HepG2 (cell line): ENCODE measurements around the gene DQX1. TPM values are rescaled to one million over a fixed set of nuclear protein-coding genes. Genes with fewer than 3 reads are reported as not detected.

Source experiments
- BCL6 ChIP-seq: IDR thresholded peaks from 2 replicates; pipeline ENCODE4 v1.6.1; 2016; ENCODE audit warnings: missing genetic modification reagents, missing compliant biosample characterization
- HNRNPL ChIP-seq: fragments of 200-400 bp; formaldehyde crosslinking; IDR thresholded peaks from 2 replicates; pipeline ENCODE4 v1.6.1; 2017; ENCODE audit warnings: mild to moderate bottlenecking, low read depth, low read length
- KDM6A ChIP-seq: IDR thresholded peaks from 2 replicates; pipeline ENCODE4 v1.6.1; 2016; ENCODE audit warnings: low read depth
- MAFF ChIP-seq: IDR thresholded peaks from 2 replicates; pipeline ENCODE4 v1.6.1; 2011; ENCODE audit warnings: low read depth, low read length, improper control_type of control experiment
- THYN1 ChIP-seq: sonication (generic); formaldehyde crosslinking; IDR thresholded peaks from 2 replicates; pipeline ENCODE4 v1.8.1; 2023; ENCODE audit warnings: low read depth, mild to moderate bottlenecking, moderate library complexity, missing genetic modification reagents, borderline replicate concordance
- XBP1 ChIP-seq: sonication (generic); formaldehyde crosslinking; IDR thresholded peaks from 2 replicates; pipeline ENCODE4 v1.5.0; 2020; ENCODE audit warnings: missing genetic modification reagents
- ZC3H13 ChIP-seq: sonication (generic); formaldehyde crosslinking; IDR thresholded peaks from 2 replicates; pipeline ENCODE4 v1.8.1; 2023; ENCODE audit warnings: mild to moderate bottlenecking, missing genetic modification reagents, moderate library complexity
- ZFYVE20 ChIP-seq: sonication (generic); formaldehyde crosslinking; IDR thresholded peaks from 2 replicates; pipeline ENCODE4 v1.8.0; 2023; ENCODE audit warnings: low read depth, mild to moderate bottlenecking, moderate library complexity, missing genetic modification reagents, borderline replicate concordance
- ZNF251 ChIP-seq: sonication (generic); formaldehyde crosslinking; IDR thresholded peaks from 2 replicates; pipeline ENCODE4 v1.9.0; 2021; ENCODE audit warnings: mild to moderate bottlenecking, missing genetic modification reagents
- ZNF335 ChIP-seq: sonication (generic); formaldehyde crosslinking; IDR thresholded peaks from 2 replicates; pipeline ENCODE4 v1.4.0; 2020; ENCODE audit warnings: missing genetic modification reagents
- ZNF343 ChIP-seq: sonication (generic); formaldehyde crosslinking; IDR thresholded peaks from 2 replicates; pipeline ENCODE4 v1.4.0; 2020; ENCODE audit warnings: mild to moderate bottlenecking, missing genetic modification reagents
- ZNF558 ChIP-seq: sonication (generic); formaldehyde crosslinking; IDR thresholded peaks from 2 replicates; pipeline ENCODE4 v1.9.0; 2022; ENCODE audit warnings: mild to moderate bottlenecking, missing genetic modification reagents, borderline replicate concordance
- ZNF644 ChIP-seq: IDR thresholded peaks from 2 replicates; pipeline ENCODE4 v1.6.1; 2016; ENCODE audit warnings: low read depth
- ZNF703 ChIP-seq: sonication (generic); formaldehyde crosslinking; IDR thresholded peaks from 2 replicates; pipeline ENCODE4 v1.5.1; 2020; ENCODE audit warnings: missing genetic modification reagents, mild to moderate bottlenecking, moderate library complexity, borderline replicate concordance
- polyA plus RNA-seq, 8 experiments: library from polyadenylated mRNA; depleted of rRNA in 3 of 8; stranded (reverse) in 7 of 8; unstranded in 1 of 8; fragments of >200 nt; fragmentation: Illumina TruSeq in 4 of 8; extraction: Trizol in 4 of 8; gene quantifications; 2 replicates each; pipeline versions ENCODE4 v1.2.1 to v1.2.3, GENCODE V29; 2011 to 2016; ENCODE audit warnings: low read depth in 4 of 8, missing spikeins in 1 of 8, mixed read lengths in 1 of 8; ENCODE audit not compliant: insufficient read depth in 1 of 8
- total RNA-seq, 5 experiments: library from RNA; depleted of rRNA; stranded (reverse); fragments of >200 nt; fragmentation: Illumina TruSeq; extraction: Trizol; gene quantifications; 2 replicates each; pipeline ENCODE4 v1.2.3, GENCODE V29; 2016; ENCODE audit warnings: low read depth in 1 of 5
- TF ChIP-seq, protein P1 (sequence below): sonication (generic); formaldehyde crosslinking; IDR thresholded peaks from 2 replicates; pipeline ENCODE4 v1.5.1; 2020; ENCODE audit warnings: mild to moderate bottlenecking, missing genetic modification reagents, borderline replicate concordance
- TF ChIP-seq, protein P2 (sequence below): sonication (generic); formaldehyde crosslinking; IDR thresholded peaks from 2 replicates; pipeline ENCODE4 v1.4.0; 2020; ENCODE audit warnings: missing genetic modification reagents
- TF ChIP-seq, protein P3 (sequence below): sonication (generic); formaldehyde crosslinking; IDR thresholded peaks from 2 replicates; pipeline ENCODE4 v1.5.0; 2020; ENCODE audit warnings: mild to moderate bottlenecking, missing genetic modification reagents
- TF ChIP-seq, protein P4 (sequence below): sonication (generic); formaldehyde crosslinking; IDR thresholded peaks from 2 replicates; pipeline ENCODE4 v1.4.0; 2020; ENCODE audit warnings: mild to moderate bottlenecking, missing genetic modification reagents
- TF ChIP-seq, protein P5 (sequence below): sonication (generic); formaldehyde crosslinking; IDR thresholded peaks from 2 replicates; pipeline ENCODE4 v1.5.0; 2020; ENCODE audit warnings: mild to moderate bottlenecking, low read depth, missing genetic modification reagents, borderline replicate concordance

Gene DQX1
- total and polyA plus RNA-seq, 2 of the 13 experiments (the other 11 are each of a cell fraction or from before 2014, with no cell fraction given) = 27.6 to 89.8 TPM

DNA sequence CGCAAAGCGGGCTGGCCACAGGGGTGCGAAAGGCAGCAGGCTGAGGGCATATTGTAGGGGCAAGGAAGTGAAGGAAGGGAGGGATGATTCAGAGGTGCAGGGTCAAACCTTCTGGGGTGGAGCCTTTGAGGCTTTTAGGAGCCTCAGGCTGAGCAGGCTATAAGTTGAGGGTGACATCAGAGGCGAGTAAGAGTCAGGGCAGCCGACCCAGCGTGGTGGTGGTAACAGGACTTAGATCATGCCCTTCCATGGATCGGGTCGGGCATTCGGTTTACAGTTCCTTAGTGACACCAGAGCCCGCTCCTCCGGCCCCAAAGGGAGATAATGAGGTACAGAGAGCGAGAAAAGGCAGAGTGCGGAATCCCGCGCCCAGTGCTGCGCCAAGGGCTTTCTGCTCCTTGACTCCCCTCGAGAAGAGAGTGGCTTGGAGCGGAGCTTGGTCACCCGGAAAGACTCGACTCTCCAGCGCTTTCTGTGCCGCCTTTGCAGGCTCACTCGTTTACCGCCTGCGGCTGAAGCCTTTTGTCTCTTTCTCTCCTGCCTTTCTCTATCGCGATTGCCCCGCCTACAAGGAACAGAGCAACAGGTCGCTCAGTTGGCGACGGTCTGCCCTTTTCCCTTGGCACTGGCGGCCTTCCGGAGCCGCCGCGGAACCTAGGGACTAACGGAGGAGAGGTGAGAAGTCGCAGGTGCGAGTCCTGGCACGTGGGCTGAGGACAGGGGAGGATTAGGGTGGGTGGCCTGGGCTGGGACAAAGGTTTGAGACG lies 27.3 kb downstream of the DQX1 start (continued):
- TF ChIP-seq, protein P1, sequence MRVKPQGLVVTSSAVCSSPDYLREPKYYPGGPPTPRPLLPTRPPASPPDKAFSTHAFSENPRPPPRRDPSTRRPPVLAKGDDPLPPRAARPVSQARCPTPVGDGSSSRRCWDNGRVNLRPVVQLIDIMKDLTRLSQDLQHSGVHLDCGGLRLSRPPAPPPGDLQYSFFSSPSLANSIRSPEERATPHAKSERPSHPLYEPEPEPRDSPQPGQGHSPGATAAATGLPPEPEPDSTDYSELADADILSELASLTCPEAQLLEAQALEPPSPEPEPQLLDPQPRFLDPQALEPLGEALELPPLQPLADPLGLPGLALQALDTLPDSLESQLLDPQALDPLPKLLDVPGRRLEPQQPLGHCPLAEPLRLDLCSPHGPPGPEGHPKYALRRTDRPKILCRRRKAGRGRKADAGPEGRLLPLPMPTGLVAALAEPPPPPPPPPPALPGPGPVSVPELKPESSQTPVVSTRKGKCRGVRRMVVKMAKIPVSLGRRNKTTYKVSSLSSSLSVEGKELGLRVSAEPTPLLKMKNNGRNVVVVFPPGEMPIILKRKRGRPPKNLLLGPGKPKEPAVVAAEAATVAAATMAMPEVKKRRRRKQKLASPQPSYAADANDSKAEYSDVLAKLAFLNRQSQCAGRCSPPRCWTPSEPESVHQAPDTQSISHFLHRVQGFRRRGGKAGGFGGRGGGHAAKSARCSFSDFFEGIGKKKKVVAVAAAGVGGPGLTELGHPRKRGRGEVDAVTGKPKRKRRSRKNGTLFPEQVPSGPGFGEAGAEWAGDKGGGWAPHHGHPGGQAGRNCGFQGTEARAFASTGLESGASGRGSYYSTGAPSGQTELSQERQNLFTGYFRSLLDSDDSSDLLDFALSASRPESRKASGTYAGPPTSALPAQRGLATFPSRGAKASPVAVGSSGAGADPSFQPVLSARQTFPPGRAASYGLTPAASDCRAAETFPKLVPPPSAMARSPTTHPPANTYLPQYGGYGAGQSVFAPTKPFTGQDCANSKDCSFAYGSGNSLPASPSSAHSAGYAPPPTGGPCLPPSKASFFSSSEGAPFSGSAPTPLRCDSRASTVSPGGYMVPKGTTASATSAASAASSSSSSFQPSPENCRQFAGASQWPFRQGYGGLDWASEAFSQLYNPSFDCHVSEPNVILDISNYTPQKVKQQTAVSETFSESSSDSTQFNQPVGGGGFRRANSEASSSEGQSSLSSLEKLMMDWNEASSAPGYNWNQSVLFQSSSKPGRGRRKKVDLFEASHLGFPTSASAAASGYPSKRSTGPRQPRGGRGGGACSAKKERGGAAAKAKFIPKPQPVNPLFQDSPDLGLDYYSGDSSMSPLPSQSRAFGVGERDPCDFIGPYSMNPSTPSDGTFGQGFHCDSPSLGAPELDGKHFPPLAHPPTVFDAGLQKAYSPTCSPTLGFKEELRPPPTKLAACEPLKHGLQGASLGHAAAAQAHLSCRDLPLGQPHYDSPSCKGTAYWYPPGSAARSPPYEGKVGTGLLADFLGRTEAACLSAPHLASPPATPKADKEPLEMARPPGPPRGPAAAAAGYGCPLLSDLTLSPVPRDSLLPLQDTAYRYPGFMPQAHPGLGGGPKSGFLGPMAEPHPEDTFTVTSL = 0 out of 2 replicates have a peak, but pooled peaks have one; percentile 36
- TF ChIP-seq ZFYVE20 (no peak), THYN1 (CRISPR knock-in tag) (no peak), HNRNPL (0 out of 2 replicates have a peak, but pooled peaks have one; percentile 22), ZNF343 (CRISPR knock-in tag) (no peak), ZNF251 (CRISPR knock-in tag) (no peak), KDM6A (CRISPR knock-in tag) (no peak), ZNF644 (CRISPR knock-in tag) (no peak), BCL6 (CRISPR knock-in tag) (no peak), MAFF (no peak), ZNF558 (CRISPR knock-in tag) (no peak), XBP1 (no peak), ZNF335 (CRISPR knock-in tag) (no peak), ZC3H13 (CRISPR knock-in tag) (0 out of 2 replicates have a peak, but pooled peaks have one; percentile 13), ZNF703 (CRISPR knock-in tag) (0 out of 2 replicates have a peak, but pooled peaks have one; percentile 1)
- TF ChIP-seq, protein P2, sequence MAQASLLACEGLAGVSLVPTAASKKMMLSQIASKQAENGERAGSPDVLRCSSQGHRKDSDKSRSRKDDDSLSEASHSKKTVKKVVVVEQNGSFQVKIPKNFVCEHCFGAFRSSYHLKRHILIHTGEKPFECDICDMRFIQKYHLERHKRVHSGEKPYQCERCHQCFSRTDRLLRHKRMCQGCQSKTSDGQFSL (CRISPR knock-in tag) = no peak
- TF ChIP-seq, protein P3, sequence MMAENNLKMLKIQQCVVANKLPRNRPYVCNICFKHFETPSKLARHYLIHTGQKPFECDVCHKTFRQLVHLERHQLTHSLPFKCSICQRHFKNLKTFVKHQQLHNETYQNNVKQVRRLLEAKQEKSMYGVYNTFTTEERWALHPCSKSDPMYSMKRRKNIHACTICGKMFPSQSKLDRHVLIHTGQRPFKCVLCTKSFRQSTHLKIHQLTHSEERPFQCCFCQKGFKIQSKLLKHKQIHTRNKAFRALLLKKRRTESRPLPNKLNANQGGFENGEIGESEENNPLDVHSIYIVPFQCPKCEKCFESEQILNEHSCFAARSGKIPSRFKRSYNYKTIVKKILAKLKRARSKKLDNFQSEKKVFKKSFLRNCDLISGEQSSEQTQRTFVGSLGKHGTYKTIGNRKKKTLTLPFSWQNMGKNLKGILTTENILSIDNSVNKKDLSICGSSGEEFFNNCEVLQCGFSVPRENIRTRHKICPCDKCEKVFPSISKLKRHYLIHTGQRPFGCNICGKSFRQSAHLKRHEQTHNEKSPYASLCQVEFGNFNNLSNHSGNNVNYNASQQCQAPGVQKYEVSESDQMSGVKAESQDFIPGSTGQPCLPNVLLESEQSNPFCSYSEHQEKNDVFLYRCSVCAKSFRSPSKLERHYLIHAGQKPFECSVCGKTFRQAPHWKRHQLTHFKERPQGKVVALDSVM (CRISPR knock-in tag) = no peak
- TF ChIP-seq, protein P4, sequence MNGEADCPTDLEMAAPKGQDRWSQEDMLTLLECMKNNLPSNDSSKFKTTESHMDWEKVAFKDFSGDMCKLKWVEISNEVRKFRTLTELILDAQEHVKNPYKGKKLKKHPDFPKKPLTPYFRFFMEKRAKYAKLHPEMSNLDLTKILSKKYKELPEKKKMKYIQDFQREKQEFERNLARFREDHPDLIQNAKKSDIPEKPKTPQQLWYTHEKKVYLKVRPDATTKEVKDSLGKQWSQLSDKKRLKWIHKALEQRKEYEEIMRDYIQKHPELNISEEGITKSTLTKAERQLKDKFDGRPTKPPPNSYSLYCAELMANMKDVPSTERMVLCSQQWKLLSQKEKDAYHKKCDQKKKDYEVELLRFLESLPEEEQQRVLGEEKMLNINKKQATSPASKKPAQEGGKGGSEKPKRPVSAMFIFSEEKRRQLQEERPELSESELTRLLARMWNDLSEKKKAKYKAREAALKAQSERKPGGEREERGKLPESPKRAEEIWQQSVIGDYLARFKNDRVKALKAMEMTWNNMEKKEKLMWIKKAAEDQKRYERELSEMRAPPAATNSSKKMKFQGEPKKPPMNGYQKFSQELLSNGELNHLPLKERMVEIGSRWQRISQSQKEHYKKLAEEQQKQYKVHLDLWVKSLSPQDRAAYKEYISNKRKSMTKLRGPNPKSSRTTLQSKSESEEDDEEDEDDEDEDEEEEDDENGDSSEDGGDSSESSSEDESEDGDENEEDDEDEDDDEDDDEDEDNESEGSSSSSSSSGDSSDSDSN (CRISPR knock-in tag) = no peak
- TF ChIP-seq, protein P5, sequence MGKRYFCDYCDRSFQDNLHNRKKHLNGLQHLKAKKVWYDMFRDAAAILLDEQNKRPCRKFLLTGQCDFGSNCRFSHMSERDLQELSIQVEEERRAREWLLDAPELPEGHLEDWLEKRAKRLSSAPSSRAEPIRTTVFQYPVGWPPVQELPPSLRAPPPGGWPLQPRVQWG (CRISPR knock-in tag) = no peak
